Measurements from ENCODE around the gene RFTN1.

The RFTN1 gene

DNA sequence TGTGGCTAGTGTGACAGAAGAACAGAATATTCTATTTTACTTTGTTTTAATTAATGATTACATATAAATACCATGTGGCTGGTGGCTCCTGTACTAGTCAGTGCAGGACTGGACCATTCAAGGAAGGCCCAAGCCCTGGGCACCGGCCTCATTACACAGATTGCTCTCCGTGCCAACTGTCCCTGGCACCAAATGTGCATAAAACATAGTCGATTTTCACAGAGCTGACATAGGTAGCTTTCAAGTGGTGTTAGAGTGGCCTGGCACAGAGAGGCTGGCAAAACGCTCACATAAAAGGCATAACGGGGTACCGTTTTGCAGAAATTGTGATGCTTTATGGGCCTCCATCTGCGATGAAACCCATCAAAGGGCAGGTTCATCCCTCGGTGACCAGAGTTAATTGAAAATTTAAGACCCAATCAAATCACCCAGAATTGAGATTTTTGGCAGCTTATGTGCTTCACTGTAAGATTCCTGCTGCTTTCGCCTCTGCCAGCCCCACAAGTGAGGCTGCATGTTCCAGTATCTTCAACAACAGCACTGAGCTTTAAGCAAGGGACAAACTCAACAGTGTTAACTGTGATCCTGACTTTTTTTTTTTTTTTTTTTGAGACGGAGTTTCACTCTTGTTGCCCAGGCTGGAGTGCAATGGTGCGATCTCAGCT is 25.9 kb downstream of the RFTN1 start:
- no peak for DNase-seq (ENCODE audit: low read depth in 2 of 2, low spot score in 1 of 2)

- no peak for DNase-seq (ENCODE audit: low read depth in 2 of 2, low spot score in 1 of 2)
These were observed 26.5 kb downstream of the RFTN1 start for GRCh38 chr3:16486951-16487480.

- no peak for DNase-seq (ENCODE audit: low read depth in 2 of 2, low spot score in 1 of 2)
These were observed 27.3 kb downstream of the RFTN1 start for GRCh38 chr3:16486201-16486600.

- no peak for DNase-seq (ENCODE audit: low read depth in 2 of 2, low spot score in 1 of 2)
These were observed 28.0 kb downstream of the RFTN1 start for GRCh38 chr3:16485395-16485992.

DNA sequence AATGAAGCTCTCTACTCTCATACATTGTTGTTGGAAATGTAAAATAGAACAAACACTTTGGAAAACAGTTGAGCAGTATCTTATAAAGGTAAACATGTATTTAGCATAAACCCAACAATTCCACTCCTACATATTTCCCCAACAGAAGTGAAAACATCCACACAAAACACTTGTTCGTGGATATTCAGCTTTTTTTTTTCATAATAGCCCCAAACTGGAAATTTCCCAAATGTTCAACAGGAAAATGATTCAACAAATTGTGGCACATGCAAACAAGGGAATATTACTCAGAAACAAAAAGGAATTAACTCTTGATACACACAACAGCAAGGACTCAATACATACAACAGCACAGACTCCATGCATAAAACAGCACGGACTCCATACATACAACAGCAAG is 28.5 kb downstream of the RFTN1 start:
- no peak for DNase-seq (ENCODE audit: low read depth in 2 of 2, low spot score in 1 of 2)

- no peak for DNase-seq (ENCODE audit: low read depth in 2 of 2, low spot score in 1 of 2)
These were observed 29.3 kb downstream of the RFTN1 start for GRCh38 chr3:16484216-16484615.

DNA sequence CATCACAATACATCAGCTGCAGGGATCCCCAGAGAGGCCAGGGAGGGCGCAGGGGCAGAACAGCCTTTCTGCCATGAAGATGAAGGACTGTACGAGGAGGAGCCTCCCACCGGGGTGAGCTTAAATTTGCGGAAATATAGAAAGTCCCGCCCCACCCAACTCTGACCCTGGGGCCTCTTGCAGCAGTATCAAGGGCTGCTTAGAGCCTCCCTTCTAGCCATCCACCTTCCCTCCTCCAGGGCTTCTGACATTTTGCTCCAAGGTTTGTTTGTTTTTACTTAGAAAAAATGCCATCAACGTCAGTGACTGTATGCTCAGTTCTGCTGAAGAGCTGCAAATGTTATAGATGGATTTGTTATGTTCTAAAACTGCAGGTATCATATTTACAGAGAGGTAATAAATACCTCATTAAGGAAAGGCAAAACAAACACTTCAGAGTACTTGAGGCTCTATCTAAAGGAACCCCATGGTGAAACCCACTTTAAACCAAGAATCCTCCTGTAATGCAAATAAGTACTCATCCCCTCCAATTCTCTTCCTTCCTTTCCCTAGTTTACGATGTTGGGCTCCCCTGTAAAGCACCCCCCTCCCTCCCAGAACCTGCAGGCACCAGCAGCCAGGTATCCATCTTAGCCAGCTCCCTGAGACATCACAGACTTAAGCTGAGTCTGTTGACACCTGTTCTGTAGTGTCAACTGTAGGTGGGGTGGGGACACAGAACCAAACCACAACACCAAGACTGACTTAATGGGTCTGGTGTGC is 30.5 kb downstream of the RFTN1 start:
- no peak for DNase-seq (ENCODE audit: low read depth in 2 of 2, low spot score in 1 of 2)

- no peak for DNase-seq (ENCODE audit: low read depth in 2 of 2, low spot score in 1 of 2)
These were observed 31.2 kb downstream of the RFTN1 start for GRCh38 chr3:16482194-16482769.

DNA sequence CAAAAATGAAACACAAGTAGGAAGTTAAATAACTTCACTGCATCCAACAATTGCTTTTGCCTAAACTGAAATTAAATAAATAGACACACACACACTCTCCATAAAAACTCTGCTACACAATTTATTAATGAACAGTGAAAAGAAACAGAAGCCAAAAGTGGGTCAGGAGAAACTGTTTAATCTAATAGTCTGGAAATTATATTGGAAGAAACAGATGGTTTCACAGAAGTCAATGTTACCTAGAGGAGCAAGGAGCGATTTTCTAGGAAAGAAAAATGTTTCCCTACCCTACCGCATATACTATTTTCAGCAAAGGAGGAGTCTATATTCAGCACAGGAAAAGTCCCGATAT is 32.0 kb downstream of the RFTN1 start:
- no peak for DNase-seq (ENCODE audit: low read depth in 2 of 2, low spot score in 1 of 2)

DNA sequence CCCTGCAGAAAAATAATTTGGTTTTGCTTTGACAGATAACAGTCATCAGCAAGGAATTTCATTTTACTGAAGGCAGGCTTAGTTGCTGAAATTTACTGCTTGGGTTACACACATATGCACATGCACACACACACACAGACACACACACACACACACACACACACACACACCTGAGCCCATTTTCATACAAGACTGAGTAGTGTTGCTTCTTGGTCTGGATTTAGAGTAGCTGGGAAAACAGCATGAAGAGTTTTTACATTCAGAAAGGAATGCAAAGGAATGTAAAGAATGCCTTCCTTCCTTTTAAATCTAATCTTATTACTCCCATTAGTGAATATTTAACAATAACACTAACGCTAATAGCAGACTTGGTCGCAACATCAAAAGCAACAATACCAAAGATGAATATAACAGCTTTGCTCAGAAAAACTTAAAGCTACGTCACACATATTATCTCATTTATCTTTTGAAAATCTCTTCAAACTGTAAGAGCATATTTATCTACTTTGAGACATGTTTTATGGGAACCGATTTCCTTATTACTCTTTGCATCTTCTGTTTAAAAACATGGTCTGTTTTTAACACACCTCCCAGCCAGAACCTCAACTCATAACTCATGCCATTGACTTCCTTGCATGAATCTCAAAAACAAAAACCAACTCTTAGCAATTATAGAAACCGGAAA is 32.5 kb downstream of the RFTN1 start:
- DNase-seq (ENCODE audit: low read depth in 2 of 2, low spot score in 1 of 2), result no peak

DNA sequence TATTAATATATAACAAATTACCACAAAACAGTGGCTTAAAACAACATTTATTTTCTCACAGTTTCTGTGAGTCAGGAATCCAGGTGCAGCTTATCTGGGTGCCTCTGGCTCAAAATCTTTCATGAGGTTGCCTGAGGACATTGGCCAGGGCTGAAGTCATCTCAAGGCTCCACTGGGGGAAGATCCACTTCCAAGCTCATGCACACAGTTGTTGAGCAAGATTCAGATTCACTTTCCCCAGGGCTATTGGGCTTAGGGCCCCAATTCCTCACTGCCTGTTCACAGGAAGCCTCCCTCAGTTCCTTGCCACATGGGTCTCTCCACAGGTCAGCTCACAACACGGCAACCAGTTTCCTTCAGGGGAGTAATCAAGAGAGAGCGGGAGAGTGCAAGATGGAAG is 35.0 kb downstream of the RFTN1 start:
- DNase-seq (ENCODE audit: low read depth in 2 of 2, low spot score in 1 of 2), result no peak

GRCh38 chr3:16477521-16477920 is 36.0 kb downstream of the RFTN1 start:
- no peak for DNase-seq (ENCODE audit: low read depth in 2 of 2, low spot score in 1 of 2)

- no peak for DNase-seq (ENCODE audit: low read depth in 2 of 2, low spot score in 1 of 2)
These were observed 36.4 kb downstream of the RFTN1 start for GRCh38 chr3:16477056-16477455.

GRCh38 chr3:16476636-16477035 is 36.9 kb downstream of the RFTN1 start:
- DNase-seq (ENCODE audit: low read depth in 2 of 2, low spot score in 1 of 2), result no peak

GRCh38 chr3:16475766-16476165 is 37.7 kb downstream of the RFTN1 start:
- DNase-seq (ENCODE audit: low read depth in 2 of 2, low spot score in 1 of 2), result no peak

- DNase-seq (ENCODE audit: low read depth in 2 of 2, low spot score in 1 of 2), result no peak
These were observed 38.6 kb downstream of the RFTN1 start for GRCh38 chr3:16474920-16475319.

DNA sequence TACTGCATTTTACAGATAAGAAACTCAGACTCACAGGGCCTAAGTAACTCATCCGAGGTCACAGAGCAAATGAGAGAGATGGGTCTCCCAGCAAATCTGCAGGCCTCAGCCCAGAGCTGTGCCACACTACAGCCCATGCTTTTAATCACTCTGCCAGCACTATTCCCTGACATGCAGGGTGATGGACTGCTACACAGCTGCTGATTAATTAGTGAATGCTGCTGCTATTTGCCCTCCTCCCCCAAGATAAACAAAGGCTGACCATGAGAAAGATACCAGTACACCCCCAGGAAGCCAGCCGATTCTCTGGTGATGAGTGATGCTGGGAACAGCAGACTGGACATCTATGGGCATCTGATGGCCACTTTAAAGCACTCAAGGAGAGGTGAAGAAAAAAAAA is 39.3 kb downstream of the RFTN1 start:
- DNase-seq (ENCODE audit: low read depth in 2 of 2, low spot score in 1 of 2), result no peak

DNA sequence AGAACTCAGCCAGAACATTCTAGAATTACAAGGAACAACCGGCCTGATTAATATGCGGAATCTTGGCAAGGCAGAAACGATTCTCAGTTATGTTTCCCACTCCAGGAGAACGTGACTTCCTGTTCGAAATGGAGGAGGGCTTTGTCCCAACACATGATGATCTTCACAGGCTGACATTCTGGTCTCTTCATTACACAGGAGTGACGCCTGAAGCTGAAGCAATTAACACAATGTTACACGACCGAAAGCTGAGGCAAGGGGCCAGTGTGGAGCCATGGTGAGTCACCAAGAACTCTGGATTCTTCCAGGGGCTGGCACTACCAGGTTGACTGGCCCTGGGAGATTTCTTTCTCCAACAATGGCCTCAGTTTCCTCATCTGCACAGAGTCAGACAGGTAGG is 40.9 kb downstream of the RFTN1 start:
- no peak for DNase-seq (ENCODE audit: low read depth in 2 of 2, low spot score in 1 of 2)

- DNase-seq (ENCODE audit: low read depth in 2 of 2, low spot score in 1 of 2), result no peak
These were observed 41.6 kb downstream of the RFTN1 start for GRCh38 chr3:16471897-16472296.

DNA sequence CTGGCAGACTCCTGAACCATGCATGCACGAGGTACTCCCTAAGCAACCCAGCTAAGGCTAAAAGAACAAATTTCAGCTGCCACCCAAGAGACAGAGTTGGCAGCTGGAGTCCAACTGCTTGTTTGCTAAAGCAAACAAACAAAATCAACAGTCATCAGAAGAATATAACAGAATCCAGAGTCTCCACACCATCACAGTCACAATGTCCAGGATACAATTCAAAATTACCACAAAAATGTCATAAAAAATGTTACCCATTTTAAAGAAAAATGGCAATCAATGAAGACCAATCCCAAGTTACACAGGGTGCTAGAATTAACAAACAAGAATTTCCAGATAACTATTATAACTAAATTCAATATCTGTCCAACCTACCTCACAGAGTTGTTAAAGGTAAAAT is 42.9 kb downstream of the RFTN1 start:
- DNase-seq (ENCODE audit: low read depth in 2 of 2, low spot score in 1 of 2), result no peak

GRCh38 chr3:16468336-16469098 is 45.0 kb downstream of the RFTN1 start:
- DNase-seq (ENCODE audit: low read depth in 2 of 2, low spot score in 1 of 2), result no peak
